HepG2 (cell line): ENCODE data around the gene JHY. TPM values are rescaled to one million over a fixed set of nuclear protein-coding genes. Genes with fewer than 3 reads are reported as not detected.

Source experiments
- ATAC-seq: fragments of 200-7000 bp; cut with Tn5 transposase; 3 replicates; pipeline ENCODE4 v1.9.1; 2020; ENCODE audit warnings: mild to moderate bottlenecking, moderate library complexity
- BruUV-seq: library from RNA; stranded (reverse); fragments of 400-500 nt; replicated peaks from 2 replicates; lab custom pipeline; 2021; lab: Mats Ljungman, UMichigan
- CTCF ChIA-PET: fragments of 300-600 bp; formaldehyde crosslinking; extraction: SDS; loops from one replicate; lab custom pipeline; 2021; ENCODE audit warnings: low total read pairs, inconsistent platforms, low intra/inter-chr PET ratio; lab: Yijun Ruan, JAX
- POLR2A ChIA-PET: fragments of 350-600 bp; sonication (Branson Sonifier 250); formaldehyde crosslinking; loops from one replicate; lab custom pipeline; 2020; ENCODE audit warnings: antibody characterized with exemption, inconsistent platforms; lab: Yijun Ruan, JAX
- DNase-seq: peaks from one replicate; pipeline ENCODE4 v3.0.0-alpha.2; 2015; ENCODE audit warnings: low spot score
- FAIRE-seq: peaks from 3 replicates; lab custom pipeline; 2011; peaks lifted over from hg19 to GRCh38; lab: Jason Lieb, UNC
- H2AFZ ChIP-seq: one replicate; pipeline ENCODE4 v1.6.1; 2011; ENCODE audit warnings: low read length, inconsistent platforms
- H3K27ac ChIP-seq: fragments of 300-600 bp; 3 replicates; pipeline ENCODE4 v1.8.0; 2011; ENCODE audit warnings: mixed run types, mild to moderate bottlenecking, mixed read lengths, low read length, inconsistent platforms; ENCODE audit not compliant: insufficient read depth; ENCODE audit errors: extremely low read length
- H3K27me3 ChIP-seq, 2 experiments: fragments of 200-600 bp in 1 of 2; 2 replicates in 1 of 2; 3 replicates in 1 of 2; pipeline versions ENCODE4 v1.6.0 to v1.8.0; 2011; ENCODE audit warnings: low read length in 2 of 2, mild to moderate bottlenecking in 2 of 2, moderate library complexity in 2 of 2, inconsistent platforms in 1 of 2; ENCODE audit not compliant: insufficient read depth in 2 of 2, control insufficient read depth in 1 of 2
- H3K36me3 ChIP-seq, 2 experiments: fragments of 200-600 bp in 1 of 2; replicated peaks in 1 of 2; 2 replicates in 1 of 2; 3 replicates in 1 of 2; pipeline versions ENCODE4 v1.5.1 to v1.8.0; 2011; ENCODE audit warnings: low read length in 2 of 2, inconsistent platforms in 1 of 2; ENCODE audit not compliant: insufficient read depth in 2 of 2, control insufficient read depth in 1 of 2
- H3K4me1 ChIP-seq: 2 replicates; pipeline ENCODE4 v1.5.1; 2012; ENCODE audit warnings: low read length, inconsistent platforms; ENCODE audit not compliant: insufficient read depth
- H3K4me2 ChIP-seq: 2 replicates; pipeline ENCODE4 v1.6.0; 2011; ENCODE audit warnings: low read depth, low read length, inconsistent platforms
- H3K4me3 ChIP-seq, 3 experiments: fragments of 200-600 bp in 1 of 3; sonication (generic), shearing (Covaris generic) in 1 of 3; replicated peaks in 1 of 3; 2 replicates each; pipeline ENCODE4 v1.5.1; 2011 to 2016; ENCODE audit warnings: low read length in 3 of 3, inconsistent platforms in 2 of 3, low read depth in 2 of 3, mild to moderate bottlenecking in 2 of 3, control low read depth in 1 of 3, mixed read lengths in 1 of 3; ENCODE audit not compliant: insufficient read depth in 1 of 3
- H3K79me2 ChIP-seq: one replicate; pipeline ENCODE4 v1.6.1; 2011; ENCODE audit warnings: low read length, inconsistent platforms; ENCODE audit not compliant: insufficient read depth
- H3K9ac ChIP-seq: 2 replicates; pipeline ENCODE4 v1.6.0; 2011; ENCODE audit warnings: mild to moderate bottlenecking, low read depth, low read length, inconsistent platforms; ENCODE audit not compliant: insufficient read depth
- H3K9me3 ChIP-seq: 2 replicates; pipeline ENCODE4 v1.5.1; 2012; ENCODE audit warnings: mild to moderate bottlenecking, low read length
- H4K20me1 ChIP-seq: 2 replicates; pipeline ENCODE4 v1.6.0; 2011; ENCODE audit warnings: inconsistent platforms, mild to moderate bottlenecking, low read length, moderate library complexity; ENCODE audit not compliant: insufficient read depth
- HMGXB4 ChIP-seq, 2 experiments: sonication (generic) in 1 of 2; formaldehyde crosslinking in 1 of 2; IDR thresholded peaks; 2 replicates each; pipeline versions ENCODE4 v1.4.0 to v1.6.1; 2018 to 2020; ENCODE audit warnings: missing genetic modification reagents in 2 of 2, borderline replicate concordance in 1 of 2, low read depth in 1 of 2, mild to moderate bottlenecking in 1 of 2, missing biosample characterization in 1 of 2
- HNRNPUL1 ChIP-seq: fragments of 200-400 bp; formaldehyde crosslinking; IDR thresholded peaks from 2 replicates; pipeline ENCODE4 v1.6.1; 2017; ENCODE audit warnings: low read depth, mild to moderate bottlenecking, low read length, moderate library complexity
- MED1 ChIP-seq: sonication (generic); formaldehyde crosslinking; IDR thresholded peaks from 2 replicates; pipeline ENCODE4 v1.4.0; 2020; ENCODE audit warnings: missing genetic modification reagents
- NRL ChIP-seq: sonication (generic); formaldehyde crosslinking; IDR thresholded peaks from 2 replicates; pipeline ENCODE4 v1.5.0; 2020; ENCODE audit warnings: missing genetic modification reagents, mild to moderate bottlenecking, moderate library complexity, borderline replicate concordance
- SMARCC2 ChIP-seq: fragments of 450-650 bp; IDR thresholded peaks from 2 replicates; pipeline ENCODE4 v1.6.1; 2017; ENCODE audit warnings: antibody characterized with exemption, mild to moderate bottlenecking
- SRY ChIP-seq: sonication (generic); formaldehyde crosslinking; IDR thresholded peaks from 2 replicates; pipeline ENCODE4 v1.8.0; 2022; ENCODE audit warnings: mild to moderate bottlenecking, missing genetic modification reagents
- TOPORS ChIP-seq: sonication (generic); formaldehyde crosslinking; IDR thresholded peaks from 2 replicates; pipeline ENCODE4 v1.8.0; 2023; ENCODE audit warnings: mild to moderate bottlenecking, missing genetic modification reagents
- ZKSCAN5 ChIP-seq: sonication (generic); formaldehyde crosslinking; IDR thresholded peaks from 2 replicates; pipeline ENCODE4 v1.5.1; 2020; ENCODE audit warnings: mild to moderate bottlenecking, missing genetic modification reagents
- ZNF10 ChIP-seq: sonication (generic); formaldehyde crosslinking; IDR thresholded peaks from 2 replicates; pipeline ENCODE4 v1.4.0; 2020; ENCODE audit warnings: mild to moderate bottlenecking, low read depth, missing genetic modification reagents, borderline replicate concordance
- ZNF558 ChIP-seq: sonication (generic); formaldehyde crosslinking; IDR thresholded peaks from 2 replicates; pipeline ENCODE4 v1.9.0; 2022; ENCODE audit warnings: mild to moderate bottlenecking, missing genetic modification reagents, borderline replicate concordance
- ZNF607 ChIP-seq: sonication (generic); formaldehyde crosslinking; IDR thresholded peaks from 2 replicates; pipeline ENCODE4 v1.5.1; 2020; ENCODE audit warnings: missing genetic modification reagents, mild to moderate bottlenecking, borderline replicate concordance
- WGBS: methylation state at CpG from one replicate; pipeline ENCODE4 v1.1.6; 2017; ENCODE audit warnings: low lambda C conversion rate; 5-methylcytosine and 5-hydroxymethylcytosine counted together
- in situ Hi-C: cut with HindIII; loops from 2 replicates; pipeline ENCODE4 v1.10.0; 2017; ENCODE audit warnings: low pct_unique_long_range_greater_than_20kb; ENCODE audit not compliant: extremely low pct_ligation_motif_present
- intact Hi-C: fragments of 100-400 bp; cut with micrococcal nuclease; formaldehyde crosslinking; loops from one replicate; pipeline ENCODE4 v1.10.0; 2022; ENCODE audit not compliant: unreplicated experiment
- polyA plus RNA-seq, 8 experiments: library from polyadenylated mRNA; depleted of rRNA in 3 of 8; stranded (reverse) in 7 of 8; unstranded in 1 of 8; fragments of >200 nt; fragmentation: Illumina TruSeq in 4 of 8; extraction: Trizol in 4 of 8; gene quantifications; 2 replicates each; pipeline versions ENCODE4 v1.2.1 to v1.2.3, GENCODE V29; 2011 to 2016; ENCODE audit warnings: low read depth in 4 of 8, missing spikeins in 1 of 8, mixed read lengths in 1 of 8; ENCODE audit not compliant: insufficient read depth in 1 of 8
- total RNA-seq, 5 experiments: library from RNA; depleted of rRNA; stranded (reverse); fragments of >200 nt; fragmentation: Illumina TruSeq; extraction: Trizol; gene quantifications; 2 replicates each; pipeline ENCODE4 v1.2.3, GENCODE V29; 2016; ENCODE audit warnings: low read depth in 1 of 5
- TF ChIP-seq, protein P1 (sequence below): fragments of 450-650 bp; IDR thresholded peaks from 2 replicates; pipeline ENCODE4 v1.6.1; 2017

The JHY gene
- total and polyA plus RNA-seq, 2 of the 13 experiments (the other 11 are each of a cell fraction or from before 2014, with no cell fraction given), result not detected

- DNase-seq, result no peak
- BruUV-seq, result no TSS peak
- 18% methylated on average over 5 of the region's 5 CpGs for WGBS
- no peak for FAIRE-seq
- no peaks in the 10 kb centered on the region; the same call in 1 of the 2 replicates for H4K20me1 ChIP-seq
- TF ChIP-seq HNRNPUL1 (no peak), MED1 (CRISPR knock-in tag) (no peak), ZKSCAN5 (CRISPR knock-in tag) (no peak), TOPORS (CRISPR knock-in tag) (no peak), ZNF10 (CRISPR knock-in tag) (no peak), NRL (CRISPR knock-in tag) (no peak), SMARCC2 (no peak), ZNF607 (CRISPR knock-in tag) (no peak), SRY (no peak), ZNF558 (no peak), HMGXB4 (CRISPR knock-in tag; IDR thresholded peaks at IDR 0.05; ENCODE audit: borderline replicate concordance in 1 of 2, low read depth in 1 of 2) (no peak)
- TF ChIP-seq, protein P1, sequence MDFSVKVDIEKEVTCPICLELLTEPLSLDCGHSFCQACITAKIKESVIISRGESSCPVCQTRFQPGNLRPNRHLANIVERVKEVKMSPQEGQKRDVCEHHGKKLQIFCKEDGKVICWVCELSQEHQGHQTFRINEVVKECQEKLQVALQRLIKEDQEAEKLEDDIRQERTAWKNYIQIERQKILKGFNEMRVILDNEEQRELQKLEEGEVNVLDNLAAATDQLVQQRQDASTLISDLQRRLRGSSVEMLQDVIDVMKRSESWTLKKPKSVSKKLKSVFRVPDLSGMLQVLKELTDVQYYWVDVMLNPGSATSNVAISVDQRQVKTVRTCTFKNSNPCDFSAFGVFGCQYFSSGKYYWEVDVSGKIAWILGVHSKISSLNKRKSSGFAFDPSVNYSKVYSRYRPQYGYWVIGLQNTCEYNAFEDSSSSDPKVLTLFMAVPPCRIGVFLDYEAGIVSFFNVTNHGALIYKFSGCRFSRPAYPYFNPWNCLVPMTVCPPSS, result no peak
- TF ChIP-seq, all 625 proteins: peak for 0
- CTCF ChIA-PET, result interaction anchor here (1.3 kb wide), 1 partner anchor 39 kb away, joined by 3 read pairs; no protein-coding TSS in a partner anchor
- Histone ChIP-seq H3K36me3 (no peaks in the 10 kb centered on the region), H3K27me3 (peaks cover 2 to 28% of the 10 kb centered on the region in 2 experiments; a peak in 2 of 5 replicates), H3K4me3 (no peak overlapping the region), H3K4me1 (no peaks in the 10 kb centered on the region), H3K4me2 (no peak overlapping the region), H3K27ac (no peak overlapping the region), H2AFZ (no peak overlapping the region), H3K9ac (no peak overlapping the region), H3K79me2 (no peaks in the 10 kb centered on the region), H3K9me3 (no peaks in the 10 kb centered on the region)
- in situ Hi-C loops, result loop anchor here (5.0 kb wide), 2 partner anchors 40 to 220 kb away; no protein-coding TSS in a partner anchor
- ATAC-seq, result no peak
- POLR2A ChIA-PET, result no interaction called here
- intact Hi-C loops, result no loop called here
Measured at GRCh38 chr11:122852796-122853160, 29.8 kb upstream of the JHY start.
